ENCODE results near the gene RPL15. TPM values are rescaled to one million over a fixed set of nuclear protein-coding genes. Genes with fewer than 3 reads are reported as not detected.
"Not testable (repeated sequence)": the region's sequence is repeated elsewhere in the genome, so short reads cannot be mapped to it uniquely, and the experiment has no call there.

RPL15 gene
- total RNA-seq, 1 donor from 2014 or later: 1,629 TPM

DNA sequence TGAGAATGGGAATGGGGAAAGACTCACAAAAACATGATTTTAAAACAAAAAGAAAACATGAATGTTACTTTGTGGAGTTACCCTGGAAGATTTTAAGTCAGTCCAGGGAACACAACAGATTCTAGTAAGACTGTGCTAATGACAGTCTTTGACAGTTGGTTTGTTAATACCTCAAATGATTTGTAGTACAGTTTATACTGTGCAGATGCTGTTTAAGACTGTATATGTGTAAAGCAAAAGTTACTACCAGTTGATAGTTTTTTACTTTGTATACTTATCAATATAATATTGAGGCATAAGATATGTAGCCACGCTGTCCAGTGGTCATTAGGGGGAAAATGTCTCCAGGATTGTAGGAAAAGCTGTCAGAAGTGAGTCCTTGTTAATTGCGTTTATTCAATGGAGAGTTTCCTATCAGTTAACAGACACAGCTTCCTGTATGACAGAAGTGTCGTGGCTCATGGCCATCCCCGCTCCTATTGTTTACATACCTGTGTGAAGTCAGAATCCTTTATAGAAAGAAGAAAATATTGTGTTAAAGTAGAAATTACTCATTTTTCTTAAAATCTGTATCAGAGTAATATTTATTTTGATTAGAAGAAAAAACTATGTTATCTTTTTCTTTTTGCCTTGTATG lies 36.1 kb upstream of the RPL15 start:
- H3K79me2 ChIP-seq (ENCODE audit: insufficient read depth, low read length): peaks cover 36% of the 10 kb centered on the region
- FAIRE-seq (no peak), DNase-seq (ENCODE audit: low read depth) (no peak)
- no peaks in the 10 kb centered on the region for H3K27me3 ChIP-seq (ENCODE audit: insufficient read depth, low read length)
- H3K4me3 ChIP-seq (ENCODE audit: insufficient read depth, low read depth, low read length): no peak overlapping the region
- no peak for TF ChIP-seq EZH2 (IDR thresholded peaks at IDR 0.05; ENCODE audit: insufficient read depth, low read length)
- Mint-ChIP-seq H3K4me3 (ENCODE audit: unreplicated experiment) (no peak overlapping the region), H3K4me1 (ENCODE audit: low read depth, unreplicated experiment) (peaks cover 34% of the 10 kb centered on the region), H3K27ac (ENCODE audit: unreplicated experiment) (no peak overlapping the region), H3K36me3 (ENCODE audit: low read depth, unreplicated experiment) (peaks cover 13% of the 10 kb centered on the region), H3K27me3 (ENCODE audit: low read depth, unreplicated experiment) (no peaks in the 10 kb centered on the region), H3K9me3 (ENCODE audit: unreplicated experiment) (peaks cover 3% of the 10 kb centered on the region)
- H4K20me1 ChIP-seq (ENCODE audit: insufficient read depth, low read length): peaks cover 56% of the 10 kb centered on the region
- H3K36me3 ChIP-seq (ENCODE audit: insufficient read depth, low read length): peaks cover 2% of the 10 kb centered on the region
- peaks cover 17% of the 10 kb centered on the region for H3K4me1 ChIP-seq (ENCODE audit: insufficient read depth, low read length)
- H2AFZ ChIP-seq (ENCODE audit: low read depth, low read length): no peak overlapping the region
- peaks cover 2% of the 10 kb centered on the region for H3K9me3 ChIP-seq (ENCODE audit: insufficient read depth, low read depth, low read length)
- no peak overlapping the region for H3K27ac ChIP-seq (ENCODE audit: low read depth, low read length)
- H3K4me2 ChIP-seq (ENCODE audit: low read length): no peak overlapping the region
- H3K9ac ChIP-seq (ENCODE audit: low read length): no peak overlapping the region

- not testable (repeated sequence) for H3K27me3 Mint-ChIP-seq (ENCODE audit: low read depth, unreplicated experiment); H3K4me3 ChIP-seq (ENCODE audit: insufficient read depth, low read depth, low read length); H3K4me3 Mint-ChIP-seq (ENCODE audit: unreplicated experiment); H3K27ac ChIP-seq (ENCODE audit: low read depth, low read length); H3K9me3 Mint-ChIP-seq (ENCODE audit: unreplicated experiment); FAIRE-seq; H2AFZ ChIP-seq (ENCODE audit: low read depth, low read length); H3K27me3 ChIP-seq (ENCODE audit: insufficient read depth, low read length); H3K27ac Mint-ChIP-seq (ENCODE audit: unreplicated experiment); H3K36me3 ChIP-seq (ENCODE audit: insufficient read depth, low read length); H3K9ac ChIP-seq (ENCODE audit: low read length); DNase-seq (ENCODE audit: low read depth); H3K4me2 ChIP-seq (ENCODE audit: low read length); H3K9me3 ChIP-seq (ENCODE audit: insufficient read depth, low read depth, low read length)
- Mint-ChIP-seq H3K36me3 (ENCODE audit: low read depth, unreplicated experiment) (peaks cover 13% of the 10 kb centered on the region), H3K4me1 (ENCODE audit: low read depth, unreplicated experiment) (peaks cover 23% of the 10 kb centered on the region)
- H3K79me2 ChIP-seq (ENCODE audit: insufficient read depth, low read length): peaks cover 26% of the 10 kb centered on the region
- H3K4me1 ChIP-seq (ENCODE audit: insufficient read depth, low read length): peaks cover 12% of the 10 kb centered on the region
- peaks cover 54% of the 10 kb centered on the region for H4K20me1 ChIP-seq (ENCODE audit: insufficient read depth, low read length)
These were observed 34.9 kb upstream of the RPL15 start for GRCh38 chr3:23881993-23882392.

GRCh38 chr3:23882487-23882918 lies 34.4 kb upstream of the RPL15 start:
- Histone ChIP-seq H2AFZ (ENCODE audit: low read depth, low read length) (no peak overlapping the region), H3K9me3 (ENCODE audit: insufficient read depth, low read depth, low read length) (peaks cover 2% of the 10 kb centered on the region), H3K9ac (ENCODE audit: low read length) (no peak overlapping the region), H3K4me1 (ENCODE audit: insufficient read depth, low read length) (peaks cover 7% of the 10 kb centered on the region), H3K79me2 (ENCODE audit: insufficient read depth, low read length) (peaks cover 21% of the 10 kb centered on the region), H4K20me1 (ENCODE audit: insufficient read depth, low read length) (peaks cover 54% of the 10 kb centered on the region), H3K36me3 (ENCODE audit: insufficient read depth, low read length) (peaks cover 2% of the 10 kb centered on the region), H3K27ac (ENCODE audit: low read depth, low read length) (no peak overlapping the region), H3K4me3 (ENCODE audit: insufficient read depth, low read depth, low read length) (no peak overlapping the region), H3K27me3 (ENCODE audit: insufficient read depth, low read length) (no peaks in the 10 kb centered on the region), H3K4me2 (ENCODE audit: low read length) (no peak overlapping the region)
- DNase-seq (ENCODE audit: low read depth) (no peak), FAIRE-seq (no peak)
- H3K4me1 Mint-ChIP-seq (ENCODE audit: low read depth, unreplicated experiment): peaks cover 18% of the 10 kb centered on the region
- no peak overlapping the region for H3K27ac Mint-ChIP-seq (ENCODE audit: unreplicated experiment)
- TF ChIP-seq EZH2 (IDR thresholded peaks at IDR 0.05; ENCODE audit: insufficient read depth, low read length): no peak
- TF ChIP-seq, protein P1, sequence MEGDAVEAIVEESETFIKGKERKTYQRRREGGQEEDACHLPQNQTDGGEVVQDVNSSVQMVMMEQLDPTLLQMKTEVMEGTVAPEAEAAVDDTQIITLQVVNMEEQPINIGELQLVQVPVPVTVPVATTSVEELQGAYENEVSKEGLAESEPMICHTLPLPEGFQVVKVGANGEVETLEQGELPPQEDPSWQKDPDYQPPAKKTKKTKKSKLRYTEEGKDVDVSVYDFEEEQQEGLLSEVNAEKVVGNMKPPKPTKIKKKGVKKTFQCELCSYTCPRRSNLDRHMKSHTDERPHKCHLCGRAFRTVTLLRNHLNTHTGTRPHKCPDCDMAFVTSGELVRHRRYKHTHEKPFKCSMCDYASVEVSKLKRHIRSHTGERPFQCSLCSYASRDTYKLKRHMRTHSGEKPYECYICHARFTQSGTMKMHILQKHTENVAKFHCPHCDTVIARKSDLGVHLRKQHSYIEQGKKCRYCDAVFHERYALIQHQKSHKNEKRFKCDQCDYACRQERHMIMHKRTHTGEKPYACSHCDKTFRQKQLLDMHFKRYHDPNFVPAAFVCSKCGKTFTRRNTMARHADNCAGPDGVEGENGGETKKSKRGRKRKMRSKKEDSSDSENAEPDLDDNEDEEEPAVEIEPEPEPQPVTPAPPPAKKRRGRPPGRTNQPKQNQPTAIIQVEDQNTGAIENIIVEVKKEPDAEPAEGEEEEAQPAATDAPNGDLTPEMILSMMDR (IDR thresholded peaks at IDR 0.05; ENCODE audit: insufficient read depth, low read depth, low read length): no peak
- peaks cover 13% of the 10 kb centered on the region for H3K36me3 Mint-ChIP-seq (ENCODE audit: low read depth, unreplicated experiment)
- H3K4me3 Mint-ChIP-seq (ENCODE audit: unreplicated experiment): no peak overlapping the region
- H3K9me3 Mint-ChIP-seq (ENCODE audit: unreplicated experiment): peaks cover 3% of the 10 kb centered on the region
- H3K27me3 Mint-ChIP-seq (ENCODE audit: low read depth, unreplicated experiment): no peaks in the 10 kb centered on the region

Data from astrocyte (in vitro differentiated cells and primary cell).